ENCODE results near the gene SPATA1.

DNA sequence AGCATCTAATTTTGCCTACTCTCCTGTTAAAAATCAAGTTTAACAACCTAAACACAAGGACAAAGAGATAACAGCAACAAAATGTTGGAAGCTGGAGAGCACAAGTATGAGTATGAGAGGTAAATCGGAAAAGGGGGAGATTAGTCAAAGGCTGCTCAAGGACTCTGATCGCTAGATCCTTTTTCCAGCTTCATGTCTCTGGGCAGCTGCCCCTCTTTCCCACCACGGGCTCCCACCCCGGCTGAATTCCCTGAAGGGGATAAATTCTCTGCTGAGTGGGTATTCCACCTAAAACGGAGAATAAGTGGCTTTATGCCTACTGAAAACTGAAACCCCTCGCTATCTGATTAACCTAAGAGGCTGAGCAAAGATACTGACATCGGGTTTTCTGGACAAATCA lies 68.8 kb downstream of the SPATA1 start:
- TF ChIP-seq POLR2A (IDR thresholded peaks at IDR 0.05) (no peak), POLR2AphosphoS5 (IDR thresholded peaks at IDR 0.05) (no peak), EP300 (IDR thresholded peaks at IDR 0.05) (no peak)
- TF ChIP-seq, protein P1, sequence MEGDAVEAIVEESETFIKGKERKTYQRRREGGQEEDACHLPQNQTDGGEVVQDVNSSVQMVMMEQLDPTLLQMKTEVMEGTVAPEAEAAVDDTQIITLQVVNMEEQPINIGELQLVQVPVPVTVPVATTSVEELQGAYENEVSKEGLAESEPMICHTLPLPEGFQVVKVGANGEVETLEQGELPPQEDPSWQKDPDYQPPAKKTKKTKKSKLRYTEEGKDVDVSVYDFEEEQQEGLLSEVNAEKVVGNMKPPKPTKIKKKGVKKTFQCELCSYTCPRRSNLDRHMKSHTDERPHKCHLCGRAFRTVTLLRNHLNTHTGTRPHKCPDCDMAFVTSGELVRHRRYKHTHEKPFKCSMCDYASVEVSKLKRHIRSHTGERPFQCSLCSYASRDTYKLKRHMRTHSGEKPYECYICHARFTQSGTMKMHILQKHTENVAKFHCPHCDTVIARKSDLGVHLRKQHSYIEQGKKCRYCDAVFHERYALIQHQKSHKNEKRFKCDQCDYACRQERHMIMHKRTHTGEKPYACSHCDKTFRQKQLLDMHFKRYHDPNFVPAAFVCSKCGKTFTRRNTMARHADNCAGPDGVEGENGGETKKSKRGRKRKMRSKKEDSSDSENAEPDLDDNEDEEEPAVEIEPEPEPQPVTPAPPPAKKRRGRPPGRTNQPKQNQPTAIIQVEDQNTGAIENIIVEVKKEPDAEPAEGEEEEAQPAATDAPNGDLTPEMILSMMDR (IDR thresholded peaks at IDR 0.05), result no peak

Measured in sigmoid colon (tissue), 4 donors.